Liver (tissue), 9 donors: ENCODE measurements around the gene ABLIM2. TPM values are rescaled to one million over a fixed set of nuclear protein-coding genes. Genes with fewer than 3 reads are reported as not detected.

Experiments
- DNase-seq: peaks from one replicate; pipeline ENCODE4 v3.0.0-alpha.2; 2017; ENCODE audit warnings: low spot score
- H3K27ac ChIP-seq, 2 donors: one replicate each; pipeline ENCODE4 v1.7.0; 2013; ENCODE audit warnings: inconsistent platforms in 2 of 2, low read length in 2 of 2, control low read depth in 1 of 2, low read depth in 1 of 2, mild to moderate bottlenecking in 1 of 2
- H3K27me3 ChIP-seq, 4 donors: one replicate each; pipeline versions ENCODE4 v1.6.1 to v1.7.0; 2013; ENCODE audit warnings: low read length in 3 of 4, inconsistent platforms in 1 of 4, mild to moderate bottlenecking in 1 of 4, moderate library complexity in 1 of 4; ENCODE audit not compliant: control insufficient read depth in 4 of 4, insufficient read depth in 4 of 4
- H3K36me3 ChIP-seq, 4 donors: one replicate each; pipeline versions ENCODE4 v1.6.1 to v1.7.0; 2013; ENCODE audit warnings: low read length in 3 of 4, mild to moderate bottlenecking in 3 of 4, low read depth in 1 of 4, moderate library complexity in 1 of 4; ENCODE audit not compliant: control insufficient read depth in 4 of 4, insufficient read depth in 3 of 4
- H3K4me1 ChIP-seq, 4 donors: one replicate each; pipeline versions ENCODE4 v1.6.1 to v1.7.0; 2013; ENCODE audit warnings: low read length in 3 of 4, mild to moderate bottlenecking in 3 of 4, moderate library complexity in 1 of 4; ENCODE audit not compliant: control insufficient read depth in 4 of 4, insufficient read depth in 4 of 4
- H3K4me3 ChIP-seq, 3 donors: one replicate each; pipeline versions ENCODE4 v1.6.1 to v1.7.0; 2013; ENCODE audit warnings: low read length in 3 of 3, control low read depth in 1 of 3, low read depth in 1 of 3, mild to moderate bottlenecking in 1 of 3
- H3K9ac ChIP-seq, 2 donors: one replicate each; pipeline ENCODE4 v1.7.0; 2013; ENCODE audit warnings: low read length in 2 of 2, mild to moderate bottlenecking in 2 of 2, moderate library complexity in 2 of 2, control low read depth in 1 of 2, low read depth in 1 of 2
- H3K9me3 ChIP-seq, 4 donors: one replicate each; pipeline versions ENCODE4 v1.6.1 to v1.7.0; 2013; ENCODE audit warnings: low read length in 3 of 4; ENCODE audit not compliant: control insufficient read depth in 4 of 4
- ATF3 ChIP-seq: IDR thresholded peaks from 2 replicates; pipeline ENCODE4 v1.6.1; 2016; ENCODE audit warnings: antibody characterized with exemption
- CTCF ChIP-seq: fragments of 150-350 bp; IDR thresholded peaks from 2 replicates; pipeline ENCODE4 v1.5.1; 2017; ENCODE audit warnings: improper control_type of control experiment, low read depth, low read length; ENCODE audit not compliant: missing input control
- EGR1 ChIP-seq, 2 donors: IDR thresholded peaks; 2 replicates each; pipeline ENCODE4 v1.6.1; 2016 to 2018; ENCODE audit warnings: antibody characterized with exemption in 2 of 2, low read depth in 2 of 2
- FOXA1 ChIP-seq: IDR thresholded peaks from 2 replicates; pipeline ENCODE4 v1.6.1; 2016; ENCODE audit warnings: antibody characterized with exemption
- FOXA2 ChIP-seq: IDR thresholded peaks from 2 replicates; pipeline ENCODE4 v1.6.1; 2016; ENCODE audit warnings: antibody characterized with exemption
- GABPA ChIP-seq, 2 donors: IDR thresholded peaks in 1 of 2; conservative IDR thresholded peaks in 1 of 2; 2 replicates each; pipeline ENCODE4 v1.6.1; 2016; ENCODE audit warnings: antibody characterized with exemption in 2 of 2, mild to moderate bottlenecking in 1 of 2, moderate library complexity in 1 of 2
- HNF4A ChIP-seq, 2 donors: conservative IDR thresholded peaks; 2 replicates each; pipeline ENCODE4 v1.6.1; 2016; ENCODE audit warnings: antibody characterized with exemption in 2 of 2, mild to moderate bottlenecking in 2 of 2
- HNF4G ChIP-seq: IDR thresholded peaks from 2 replicates; pipeline ENCODE4 v1.6.1; 2016; ENCODE audit warnings: antibody characterized with exemption
- JUND ChIP-seq, 2 donors: IDR thresholded peaks; 2 replicates each; pipeline ENCODE4 v1.6.1; 2016; ENCODE audit warnings: antibody characterized with exemption in 2 of 2
- MAX ChIP-seq: IDR thresholded peaks from 2 replicates; pipeline ENCODE4 v1.6.1; 2016; ENCODE audit warnings: antibody characterized with exemption
- NR2F2 ChIP-seq: IDR thresholded peaks from 2 replicates; pipeline ENCODE4 v1.6.1; 2016; ENCODE audit warnings: antibody characterized with exemption
- RAD21 ChIP-seq, 2 donors: IDR thresholded peaks; 2 replicates each; pipeline ENCODE4 v1.6.1; 2016; ENCODE audit warnings: antibody characterized with exemption in 2 of 2, mild to moderate bottlenecking in 2 of 2
- REST ChIP-seq: IDR thresholded peaks from 2 replicates; pipeline ENCODE4 v1.6.1; 2016; ENCODE audit warnings: antibody characterized with exemption, mild to moderate bottlenecking
- RXRA ChIP-seq, 2 donors: IDR thresholded peaks; 2 replicates each; pipeline ENCODE4 v1.6.1; 2017 to 2018; ENCODE audit warnings: antibody characterized with exemption in 2 of 2, mild to moderate bottlenecking in 1 of 2
- SP1 ChIP-seq: IDR thresholded peaks from 2 replicates; pipeline ENCODE4 v1.6.1; 2018; ENCODE audit warnings: antibody characterized with exemption, mild to moderate bottlenecking
- TAF1 ChIP-seq: conservative IDR thresholded peaks from 2 replicates; pipeline ENCODE4 v1.6.1; 2016; ENCODE audit warnings: antibody characterized with exemption, mild to moderate bottlenecking
- YY1 ChIP-seq: IDR thresholded peaks from 2 replicates; pipeline ENCODE4 v1.6.1; 2016; ENCODE audit warnings: antibody characterized with exemption, mild to moderate bottlenecking
- ZBTB33 ChIP-seq: IDR thresholded peaks from 2 replicates; pipeline ENCODE4 v1.6.1; 2016; ENCODE audit warnings: antibody characterized with exemption
- WGBS: extraction: QIAGEN DNeasy Blood & Tissue Kit; methylation state at CpG from one replicate; pipeline ENCODE4 v1.1.7; 2013; 5-methylcytosine and 5-hydroxymethylcytosine counted together
- polyA plus RNA-seq, 2 donors: library from polyadenylated mRNA; stranded (reverse) in 1 of 2; unstranded in 1 of 2; fragments of 200-250 nt in 1 of 2; fragments of >200 nt in 1 of 2; fragmentation: Nextera tagmentation in 1 of 2; extraction: Ambion mirVana in 1 of 2; gene quantifications; one replicate each; pipeline versions ENCODE4 v1.2.1 to v1.2.3, GENCODE V29; 2013 to 2015
- total RNA-seq, 2 donors: library from RNA; depleted of rRNA; stranded (reverse); fragments of >200 nt; gene quantifications; one replicate each; pipeline ENCODE4 v1.2.3, GENCODE V29; 2014
- donor health status: healthy.
- donor health status: healthy.
- donor health status: healthy.
- donor health status: healthy.
- donor health status: healthy.

The ABLIM2 gene
- total and polyA plus RNA-seq, 4 donors: 0.75 to 2.5 (median 0.93) TPM

- no peak overlapping the region for H3K9ac ChIP-seq
- H3K4me3 ChIP-seq: no peak overlapping the region
- TF ChIP-seq CTCF (no peak), FOXA1 (no peak), HNF4A (conservative IDR thresholded peaks at IDR 0.05) (no peak), MAX (no peak), HNF4G (no peak), TAF1 (no peak), ZBTB33 (no peak), GABPA (IDR thresholded peaks at IDR 0.05 in 1 of 2, conservative IDR thresholded peaks at IDR 0.05 in 1 of 2) (no peak), JUND (IDR thresholded peaks at IDR 0.05) (no peak), EGR1 (IDR thresholded peaks at IDR 0.05; ENCODE audit: low read depth in 2 of 2) (no peak), ATF3 (no peak), NR2F2 (no peak), YY1 (no peak), SP1 (no peak), REST (no peak), RAD21 (IDR thresholded peaks at IDR 0.05) (no peak), RXRA (IDR thresholded peaks at IDR 0.05) (no peak), FOXA2 (no peak)
- H3K36me3 ChIP-seq: peaks cover 2 to 16% (median 7%) of the 10 kb centered on the region in 4 donors
- no peak overlapping the region for H3K27ac ChIP-seq
- DNase-seq: no peak
- H3K4me1 ChIP-seq: peaks cover 28 to 53% (median 40%) of the 10 kb centered on the region in 4 donors
- no peaks in the 10 kb centered on the region for H3K9me3 ChIP-seq
- no peaks in the 10 kb centered on the region for H3K27me3 ChIP-seq
- WGBS: 74% methylated on average over 7 of the region's 7 CpGs
These were observed 44.4 kb upstream of the ABLIM2 start for GRCh38 chr4:8203052-8203401.
